ENCODE measurements around the gene EDNRA. TPM values are rescaled to one million over a fixed set of nuclear protein-coding genes. Genes with fewer than 3 reads are reported as not detected.

Gene EDNRA
- total RNA-seq, 1 donor from 2014 or later, result 28.3 TPM

- TF ChIP-seq, protein P1, sequence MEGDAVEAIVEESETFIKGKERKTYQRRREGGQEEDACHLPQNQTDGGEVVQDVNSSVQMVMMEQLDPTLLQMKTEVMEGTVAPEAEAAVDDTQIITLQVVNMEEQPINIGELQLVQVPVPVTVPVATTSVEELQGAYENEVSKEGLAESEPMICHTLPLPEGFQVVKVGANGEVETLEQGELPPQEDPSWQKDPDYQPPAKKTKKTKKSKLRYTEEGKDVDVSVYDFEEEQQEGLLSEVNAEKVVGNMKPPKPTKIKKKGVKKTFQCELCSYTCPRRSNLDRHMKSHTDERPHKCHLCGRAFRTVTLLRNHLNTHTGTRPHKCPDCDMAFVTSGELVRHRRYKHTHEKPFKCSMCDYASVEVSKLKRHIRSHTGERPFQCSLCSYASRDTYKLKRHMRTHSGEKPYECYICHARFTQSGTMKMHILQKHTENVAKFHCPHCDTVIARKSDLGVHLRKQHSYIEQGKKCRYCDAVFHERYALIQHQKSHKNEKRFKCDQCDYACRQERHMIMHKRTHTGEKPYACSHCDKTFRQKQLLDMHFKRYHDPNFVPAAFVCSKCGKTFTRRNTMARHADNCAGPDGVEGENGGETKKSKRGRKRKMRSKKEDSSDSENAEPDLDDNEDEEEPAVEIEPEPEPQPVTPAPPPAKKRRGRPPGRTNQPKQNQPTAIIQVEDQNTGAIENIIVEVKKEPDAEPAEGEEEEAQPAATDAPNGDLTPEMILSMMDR (IDR thresholded peaks at IDR 0.05), result no peak
- no peaks in the 10 kb centered on the region for H3K4me1 ChIP-seq
- intact Hi-C loops (cut with DNase I), result no loop called here
- no peak for DNase-seq
- ATAC-seq, result no peak
- H3K4me3 ChIP-seq, result no peak overlapping the region
- no peaks in the 10 kb centered on the region for H3K9me3 ChIP-seq
- H3K36me3 ChIP-seq, result no peaks in the 10 kb centered on the region
- no peaks in the 10 kb centered on the region for H3K27me3 ChIP-seq
- H3K27ac ChIP-seq, result no peak overlapping the region
Measured at GRCh38 chr4:147530134-147530533, 49.2 kb downstream of the EDNRA start.

- DNase-seq, result no peak
- TF ChIP-seq, protein P1 (IDR thresholded peaks at IDR 0.05), result no peak
- H3K4me1 ChIP-seq, result no peaks in the 10 kb centered on the region
- no peaks in the 10 kb centered on the region for H3K9me3 ChIP-seq
- intact Hi-C loops (cut with DNase I), result no loop called here
- H3K4me3 ChIP-seq, result no peak overlapping the region
- no peaks in the 10 kb centered on the region for H3K36me3 ChIP-seq
- H3K27me3 ChIP-seq, result no peaks in the 10 kb centered on the region
- ATAC-seq, result no peak
- H3K27ac ChIP-seq, result no peak overlapping the region
Measured at GRCh38 chr4:147530723-147531122, 49.8 kb downstream of the EDNRA start.

GRCh38 chr4:147532896-147533295 is 52.0 kb downstream of the EDNRA start:
- DNase-seq (no peak), ATAC-seq (no peak)
- Histone ChIP-seq H3K36me3 (no peaks in the 10 kb centered on the region), H3K27ac (no peak overlapping the region), H3K9me3 (no peaks in the 10 kb centered on the region), H3K4me1 (no peaks in the 10 kb centered on the region), H3K4me3 (no peak overlapping the region), H3K27me3 (no peaks in the 10 kb centered on the region)
- TF ChIP-seq, protein P1 (IDR thresholded peaks at IDR 0.05), result no peak
- intact Hi-C loops (cut with DNase I), result no loop called here

GRCh38 chr4:147533331-147533730 is 52.4 kb downstream of the EDNRA start:
- no peaks in the 10 kb centered on the region for H3K36me3 ChIP-seq
- no peaks in the 10 kb centered on the region for H3K27me3 ChIP-seq
- TF ChIP-seq, protein P1 (IDR thresholded peaks at IDR 0.05), result no peak
- H3K27ac ChIP-seq, result no peak overlapping the region
- no peak overlapping the region for H3K4me3 ChIP-seq
- intact Hi-C loops (cut with DNase I), result no loop called here
- H3K9me3 ChIP-seq, result no peaks in the 10 kb centered on the region
- DNase-seq (no peak), ATAC-seq (no peak)
- no peaks in the 10 kb centered on the region for H3K4me1 ChIP-seq

GRCh38 chr4:147535124-147535523 is 54.2 kb downstream of the EDNRA start:
- Histone ChIP-seq H3K4me1 (no peaks in the 10 kb centered on the region), H3K27me3 (no peaks in the 10 kb centered on the region), H3K36me3 (no peaks in the 10 kb centered on the region), H3K27ac (no peak overlapping the region), H3K9me3 (no peaks in the 10 kb centered on the region), H3K4me3 (no peak overlapping the region)
- intact Hi-C loops (cut with DNase I), result no loop called here
- ATAC-seq, result no peak
- TF ChIP-seq, protein P1 (IDR thresholded peaks at IDR 0.05), result no peak
- no peak for DNase-seq

- Histone ChIP-seq H3K36me3 (no peaks in the 10 kb centered on the region), H3K9me3 (no peaks in the 10 kb centered on the region), H3K4me3 (no peak overlapping the region), H3K27me3 (no peaks in the 10 kb centered on the region), H3K4me1 (no peaks in the 10 kb centered on the region), H3K27ac (no peak overlapping the region)
- TF ChIP-seq, protein P1 (IDR thresholded peaks at IDR 0.05), result no peak
- DNase-seq (no peak), ATAC-seq (no peak)
- intact Hi-C loops (cut with DNase I), result no loop called here
Measured at GRCh38 chr4:147538711-147539110, 57.8 kb downstream of the EDNRA start.
